ENCODE results near the gene APBA2.

DNA sequence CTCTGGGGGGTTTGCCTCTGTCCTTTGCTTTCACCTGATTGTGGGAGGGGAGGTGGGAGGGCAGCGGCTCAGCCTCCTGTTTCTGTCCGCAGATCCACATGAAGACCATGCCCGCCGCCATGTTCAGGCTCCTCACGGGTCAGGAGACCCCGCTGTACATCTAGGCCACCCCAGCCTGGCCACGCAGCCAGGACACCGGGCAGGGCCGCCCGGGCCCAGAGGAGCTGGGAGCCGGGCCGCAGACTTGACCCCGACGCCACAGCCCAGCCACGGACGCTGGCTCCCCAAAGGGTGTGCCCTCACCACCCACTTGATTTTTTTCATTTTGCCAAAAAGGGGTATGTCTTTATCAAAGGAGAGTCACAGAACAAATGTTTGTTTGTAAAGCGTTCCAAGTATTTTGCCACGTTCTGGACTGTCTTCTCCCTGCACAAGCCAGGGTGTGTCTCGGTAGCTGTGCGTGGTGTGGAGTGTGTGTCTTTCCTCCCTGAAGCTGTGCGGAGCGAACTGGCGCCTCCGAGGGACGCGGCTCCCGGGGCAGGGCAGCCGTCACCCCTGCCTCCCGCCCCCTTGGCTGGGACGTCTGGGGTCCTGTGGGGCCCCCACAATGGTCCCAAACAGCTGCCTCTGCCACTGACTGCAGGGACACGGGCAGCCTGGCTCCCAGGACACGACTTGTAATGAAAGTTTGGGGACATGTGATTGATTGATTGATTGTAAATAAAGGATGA lies 231.4 kb downstream of the APBA2 start:
- TF ChIP-seq, protein P1, sequence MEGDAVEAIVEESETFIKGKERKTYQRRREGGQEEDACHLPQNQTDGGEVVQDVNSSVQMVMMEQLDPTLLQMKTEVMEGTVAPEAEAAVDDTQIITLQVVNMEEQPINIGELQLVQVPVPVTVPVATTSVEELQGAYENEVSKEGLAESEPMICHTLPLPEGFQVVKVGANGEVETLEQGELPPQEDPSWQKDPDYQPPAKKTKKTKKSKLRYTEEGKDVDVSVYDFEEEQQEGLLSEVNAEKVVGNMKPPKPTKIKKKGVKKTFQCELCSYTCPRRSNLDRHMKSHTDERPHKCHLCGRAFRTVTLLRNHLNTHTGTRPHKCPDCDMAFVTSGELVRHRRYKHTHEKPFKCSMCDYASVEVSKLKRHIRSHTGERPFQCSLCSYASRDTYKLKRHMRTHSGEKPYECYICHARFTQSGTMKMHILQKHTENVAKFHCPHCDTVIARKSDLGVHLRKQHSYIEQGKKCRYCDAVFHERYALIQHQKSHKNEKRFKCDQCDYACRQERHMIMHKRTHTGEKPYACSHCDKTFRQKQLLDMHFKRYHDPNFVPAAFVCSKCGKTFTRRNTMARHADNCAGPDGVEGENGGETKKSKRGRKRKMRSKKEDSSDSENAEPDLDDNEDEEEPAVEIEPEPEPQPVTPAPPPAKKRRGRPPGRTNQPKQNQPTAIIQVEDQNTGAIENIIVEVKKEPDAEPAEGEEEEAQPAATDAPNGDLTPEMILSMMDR (IDR thresholded peaks at IDR 0.05): no peak
- TF ChIP-seq POLR2AphosphoS5 (IDR thresholded peaks at IDR 0.05; ENCODE audit: low read depth, low read length): no peak
- TF ChIP-seq, protein P2, sequence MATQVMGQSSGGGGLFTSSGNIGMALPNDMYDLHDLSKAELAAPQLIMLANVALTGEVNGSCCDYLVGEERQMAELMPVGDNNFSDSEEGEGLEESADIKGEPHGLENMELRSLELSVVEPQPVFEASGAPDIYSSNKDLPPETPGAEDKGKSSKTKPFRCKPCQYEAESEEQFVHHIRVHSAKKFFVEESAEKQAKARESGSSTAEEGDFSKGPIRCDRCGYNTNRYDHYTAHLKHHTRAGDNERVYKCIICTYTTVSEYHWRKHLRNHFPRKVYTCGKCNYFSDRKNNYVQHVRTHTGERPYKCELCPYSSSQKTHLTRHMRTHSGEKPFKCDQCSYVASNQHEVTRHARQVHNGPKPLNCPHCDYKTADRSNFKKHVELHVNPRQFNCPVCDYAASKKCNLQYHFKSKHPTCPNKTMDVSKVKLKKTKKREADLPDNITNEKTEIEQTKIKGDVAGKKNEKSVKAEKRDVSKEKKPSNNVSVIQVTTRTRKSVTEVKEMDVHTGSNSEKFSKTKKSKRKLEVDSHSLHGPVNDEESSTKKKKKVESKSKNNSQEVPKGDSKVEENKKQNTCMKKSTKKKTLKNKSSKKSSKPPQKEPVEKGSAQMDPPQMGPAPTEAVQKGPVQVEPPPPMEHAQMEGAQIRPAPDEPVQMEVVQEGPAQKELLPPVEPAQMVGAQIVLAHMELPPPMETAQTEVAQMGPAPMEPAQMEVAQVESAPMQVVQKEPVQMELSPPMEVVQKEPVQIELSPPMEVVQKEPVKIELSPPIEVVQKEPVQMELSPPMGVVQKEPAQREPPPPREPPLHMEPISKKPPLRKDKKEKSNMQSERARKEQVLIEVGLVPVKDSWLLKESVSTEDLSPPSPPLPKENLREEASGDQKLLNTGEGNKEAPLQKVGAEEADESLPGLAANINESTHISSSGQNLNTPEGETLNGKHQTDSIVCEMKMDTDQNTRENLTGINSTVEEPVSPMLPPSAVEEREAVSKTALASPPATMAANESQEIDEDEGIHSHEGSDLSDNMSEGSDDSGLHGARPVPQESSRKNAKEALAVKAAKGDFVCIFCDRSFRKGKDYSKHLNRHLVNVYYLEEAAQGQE (IDR thresholded peaks at IDR 0.05; ENCODE audit: insufficient read depth in 1 of 2, low read depth in 2 of 2, low read length in 1 of 2): no peak
- TF ChIP-seq SIN3A (IDR thresholded peaks at IDR 0.05; ENCODE audit: borderline replicate concordance, insufficient read depth, low read depth, low read length): no peak
